IPS-15b (cell line): ENCODE results near the gene NCOR2.

Experiments used
- H3K27me3 ChIP-seq: one replicate; pipeline ENCODE4 v1.6.1; 2013; ENCODE audit warnings: low read length; ENCODE audit not compliant: control insufficient read depth, insufficient read depth
- H3K36me3 ChIP-seq: one replicate; pipeline ENCODE4 v1.6.1; 2013; ENCODE audit warnings: low read length; ENCODE audit not compliant: control insufficient read depth, insufficient read depth
- H3K4me1 ChIP-seq: one replicate; pipeline ENCODE4 v1.6.1; 2013; ENCODE audit warnings: mild to moderate bottlenecking, low read length; ENCODE audit not compliant: control insufficient read depth, insufficient read depth
- H3K4me3 ChIP-seq: one replicate; pipeline ENCODE4 v1.5.1; 2013; ENCODE audit warnings: low read depth, low read length
- H3K9ac ChIP-seq: one replicate; pipeline ENCODE4 v1.6.1; 2013; ENCODE audit warnings: low read depth, mild to moderate bottlenecking, low read length
- H3K9me3 ChIP-seq: one replicate; pipeline ENCODE4 v1.6.1; 2013; ENCODE audit warnings: mild to moderate bottlenecking, low read length; ENCODE audit not compliant: control insufficient read depth, insufficient read depth

NCOR2 gene

DNA sequence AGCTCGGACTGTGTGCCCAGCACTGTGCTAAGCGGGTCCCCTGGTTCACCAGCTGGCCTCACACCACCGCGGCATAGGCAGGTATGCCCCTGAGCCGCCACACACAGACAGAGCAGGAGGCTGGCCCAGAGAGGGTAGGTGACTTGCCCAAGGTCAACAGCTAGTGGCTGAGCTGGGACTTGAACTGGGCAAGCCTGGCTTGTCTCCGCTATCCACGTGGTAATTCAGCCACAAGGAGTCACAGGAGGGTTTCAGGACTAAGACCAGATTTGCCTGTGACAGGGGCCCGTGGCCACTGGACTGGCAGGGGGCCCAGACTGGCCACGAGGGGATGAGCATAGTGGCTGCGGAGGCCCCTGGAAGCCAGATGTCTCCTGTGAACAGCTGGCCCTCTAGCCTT lies 47.7 kb downstream of the NCOR2 start:
- H3K4me1 ChIP-seq: peaks cover 3% of the 10 kb centered on the region
- H3K27me3 ChIP-seq: no peaks in the 10 kb centered on the region
- H3K36me3 ChIP-seq: peaks cover 17% of the 10 kb centered on the region
- H3K4me3 ChIP-seq: no peak overlapping the region
- no peaks in the 10 kb centered on the region for H3K9me3 ChIP-seq
- no peak overlapping the region for H3K9ac ChIP-seq

DNA sequence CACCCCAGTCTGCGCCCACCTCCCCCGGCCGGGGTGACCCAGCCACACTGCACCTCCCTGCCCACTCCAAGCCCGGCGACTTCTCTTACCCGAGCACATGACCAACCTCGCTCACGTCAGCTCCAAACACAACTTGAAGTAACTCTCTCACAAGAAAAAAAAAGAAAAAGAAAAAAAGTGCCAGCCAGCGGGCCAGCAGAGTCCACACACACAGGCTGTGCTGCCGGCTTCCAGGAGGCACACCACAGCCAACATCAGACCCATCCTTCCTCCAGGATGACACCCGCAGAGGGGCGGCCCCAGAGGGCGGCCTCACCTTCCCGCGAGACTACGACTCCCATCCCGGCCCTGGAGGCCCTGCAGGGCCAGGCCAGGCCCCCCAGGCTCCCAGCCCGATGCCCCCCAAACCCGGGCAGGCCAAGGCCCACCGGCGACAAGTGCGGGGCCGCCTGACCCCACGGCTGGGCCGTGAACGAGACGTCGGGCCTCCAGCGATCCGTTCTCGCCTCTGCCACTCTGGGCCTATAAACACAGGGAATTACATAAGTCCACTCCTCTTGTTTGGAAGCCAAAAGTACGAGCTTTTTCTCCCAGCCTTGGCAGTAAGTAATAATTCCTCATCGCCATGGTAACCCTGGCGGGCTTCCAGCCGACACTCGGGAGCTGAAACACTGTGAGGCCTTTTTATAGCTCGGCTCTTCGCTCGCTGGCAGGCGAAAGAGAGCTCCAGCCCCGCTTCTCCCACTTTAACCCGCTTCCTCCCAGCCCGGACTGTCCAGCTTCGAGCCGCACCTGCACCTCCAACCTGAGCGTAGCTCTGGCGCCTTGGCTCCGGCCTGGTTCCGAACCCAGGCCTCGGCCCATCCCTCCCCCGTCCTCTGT lies 49.1 kb downstream of the NCOR2 start:
- peaks cover 10% of the 10 kb centered on the region for H3K4me1 ChIP-seq

More for the DNA sequence above, 49.1 kb downstream of the NCOR2 start:
- peaks cover 17% of the 10 kb centered on the region for H3K36me3 ChIP-seq
- H3K9ac ChIP-seq: no peak overlapping the region
- H3K27me3 ChIP-seq: no peaks in the 10 kb centered on the region
- H3K9me3 ChIP-seq: no peaks in the 10 kb centered on the region
- no peak overlapping the region for H3K4me3 ChIP-seq
